Transverse colon (tissue), 3 donors: ENCODE measurements around the gene IHH.

Source experiments
- CTCF ChIP-seq, 5 experiments: fragments of 200-600 bp in 3 of 5; fragments of 450-650 bp in 2 of 5; sonication (generic) in 3 of 5; IDR thresholded peaks; 1 replicate in 2 of 5; 2 replicates in 3 of 5; pipeline ENCODE4 v1.5.1; 2016 to 2017; ENCODE audit warnings: antibody characterized with exemption in 5 of 5, inconsistent platforms in 3 of 5, mild to moderate bottlenecking in 2 of 5, moderate library complexity in 1 of 5
- POLR2A ChIP-seq: fragments of 450-650 bp; IDR thresholded peaks from one replicate; pipeline ENCODE4 v1.6.1; 2016; ENCODE audit warnings: antibody characterized with exemption, mild to moderate bottlenecking, moderate library complexity

DNA sequence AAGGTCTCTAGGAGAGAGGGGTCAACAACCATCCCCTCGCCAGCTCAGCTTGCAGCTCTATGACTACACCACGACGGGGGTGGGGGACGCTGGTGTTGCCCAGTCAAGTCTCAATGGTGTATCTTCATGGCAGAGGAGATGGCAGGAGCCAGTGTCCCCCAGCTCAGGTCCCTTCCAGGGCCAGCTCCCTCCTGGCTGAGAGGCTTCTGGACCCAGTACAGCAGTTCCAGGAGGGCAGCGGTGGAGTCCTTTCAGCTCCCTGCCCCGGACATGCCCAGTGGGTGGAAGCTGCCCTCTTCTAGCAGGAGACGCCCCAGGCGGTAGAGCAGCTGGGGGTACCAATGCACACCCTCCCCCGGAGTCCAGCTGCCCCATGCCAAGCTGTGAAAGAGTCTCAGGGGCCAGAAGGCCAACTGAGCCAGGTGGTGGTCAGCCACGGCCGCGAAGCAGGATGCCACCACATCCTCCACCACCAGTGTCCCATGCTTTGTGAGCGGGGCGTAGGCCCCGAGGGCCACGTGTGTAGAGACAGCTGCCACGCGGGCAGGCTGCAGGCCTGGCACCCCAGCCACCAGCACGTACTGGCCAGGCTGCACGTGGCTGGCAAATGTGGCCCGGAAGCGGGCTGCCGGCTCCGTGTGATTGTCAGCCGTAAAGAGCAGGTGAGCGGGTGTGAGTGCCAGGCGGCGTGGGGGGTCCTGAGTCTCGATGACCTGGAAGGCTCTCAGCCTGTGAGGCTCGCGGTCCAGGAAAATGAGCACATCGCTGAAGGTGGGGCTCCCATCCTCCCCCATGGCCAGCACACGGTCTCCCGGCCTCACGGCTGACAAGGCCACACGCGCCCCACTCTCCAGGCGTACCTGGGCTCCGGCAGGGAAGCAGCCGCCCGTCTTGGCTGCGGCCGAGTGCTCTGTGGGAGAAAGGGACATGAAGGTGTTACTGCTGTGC is 5.5 kb downstream of the IHH start:
- TF ChIP-seq POLR2A: no peak
- no peak for TF ChIP-seq CTCF (IDR thresholded peaks at IDR 0.05)
